Measurements from ENCODE around the gene LGI2.

GRCh38 chr4:24963277-24963676 is 67.5 kb downstream of the LGI2 start:
- TF ChIP-seq YY1 (IDR thresholded peaks at IDR 0.05) (no peak), CTCF (IDR thresholded peaks at IDR 0.05; ENCODE audit: low read depth, low read length, missing input control) (no peak), JUND (IDR thresholded peaks at IDR 0.05) (no peak), TAF1 (conservative IDR thresholded peaks at IDR 0.05) (no peak)
